ENCODE results near the gene KMT2D. TPM values are rescaled to one million over a fixed set of nuclear protein-coding genes. Genes with fewer than 3 reads are reported as not detected.

Gene KMT2D
- total and polyA plus RNA-seq, 2 of the 8 experiments (the other 6 are each of a cell fraction or from before 2014, with no cell fraction given) = 9.1 to 86.3 TPM

DNA sequence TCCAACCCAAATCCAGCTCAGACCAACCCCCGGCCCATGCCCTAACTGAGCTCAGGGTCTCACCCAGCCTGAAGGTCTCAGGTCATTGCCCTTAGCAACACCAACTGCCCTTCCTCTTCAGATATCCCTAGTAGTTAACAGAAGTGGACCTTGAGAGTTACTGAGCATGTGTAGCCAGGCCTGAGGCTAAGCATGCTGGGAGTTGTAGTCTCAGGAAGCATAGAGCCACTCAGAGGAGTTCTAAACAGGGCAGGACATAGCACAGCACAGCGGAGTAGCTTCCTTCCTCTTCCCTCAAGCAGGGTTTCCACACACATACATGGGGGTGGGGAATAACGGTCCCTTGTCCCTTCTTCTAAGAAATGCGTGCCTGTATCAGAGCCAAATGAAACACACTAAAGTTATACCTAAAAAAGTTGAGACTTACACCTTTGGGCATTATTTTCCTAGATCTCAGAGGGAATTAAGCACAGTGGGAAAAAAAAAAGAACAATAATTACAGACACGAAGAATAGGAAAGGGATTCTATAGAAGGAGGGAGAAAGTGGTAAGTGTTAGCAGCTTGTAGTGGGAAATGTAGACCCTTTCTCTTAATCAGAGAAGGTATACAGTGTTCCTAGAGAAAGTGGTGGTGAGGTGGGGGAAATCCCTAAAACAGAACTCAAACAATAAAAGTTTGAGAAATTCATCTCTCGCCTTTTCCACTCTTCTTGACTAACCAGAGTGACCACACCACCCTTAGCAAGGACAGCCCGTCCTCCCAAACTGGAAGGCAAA is 4.4 kb downstream of the KMT2D start:
- TF ChIP-seq CBX5 (IDR thresholded peaks at IDR 0.05; ENCODE audit: low read depth, low read length) (no peak), GABPA (IDR thresholded peaks at IDR 0.05; ENCODE audit: borderline replicate concordance, insufficient read depth, low read length) (no peak), NRF1 (IDR thresholded peaks at IDR 0.05; ENCODE audit: low read depth, low read length) (peak; percentile 50; the same call in 1 of the 2 replicates), RBBP5 (IDR thresholded peaks at IDR 0.05; ENCODE audit: borderline replicate concordance, low read depth, low read length) (no peak), SRF (IDR thresholded peaks at IDR 0.05; ENCODE audit: low read depth, low read length) (no peak), JUN (IDR thresholded peaks at IDR 0.05; ENCODE audit: low read depth, low read length) (no peak), SIX5 (IDR thresholded peaks at IDR 0.05; ENCODE audit: low read depth, low read length) (peak; percentile 66), SP2 (IDR thresholded peaks at IDR 0.05; ENCODE audit: low read length) (no peak), FOSL1 (IDR thresholded peaks at IDR 0.05; ENCODE audit: insufficient read depth, low read depth, low read length) (no peak), CHD2 (IDR thresholded peaks at IDR 0.05; ENCODE audit: low read length) (no peak), ASH2L (IDR thresholded peaks at IDR 0.05; ENCODE audit: low read length) (no peak), SIRT6 (IDR thresholded peaks at IDR 0.05; ENCODE audit: low read length) (no peak)
- Histone ChIP-seq H4K91ac (replicated peaks; ENCODE audit: insufficient read length, low read length) (no peak overlapping the region), H3K4me3 (ENCODE audit: extremely low read depth in 1 of 4, insufficient read depth in 2 of 4, low read depth in 3 of 4, low read length in 4 of 4) (peak overlapping the region in 1 of 4 experiments; percentile 25; a peak in 3 of 8 replicates), H3K9me3 (ENCODE audit: insufficient read depth in 2 of 2, low read depth in 1 of 2, low read length in 1 of 2) (no peaks in the 10 kb centered on the region), H2BK20ac (ENCODE audit: low read length) (no peak overlapping the region), H3K18ac (ENCODE audit: extremely low read depth, low read length) (no peak overlapping the region), H3K56ac (replicated peaks; ENCODE audit: insufficient read length, low read depth, low read length) (no peak overlapping the region), H3K14ac (ENCODE audit: insufficient read length) (no peak overlapping the region), H3K36me3 (ENCODE audit: control insufficient read depth in 2 of 4, insufficient read depth in 4 of 4, low read length in 3 of 4) (peaks cover 23 to 41% (median 38%) of the 10 kb centered on the region in 4 experiments), H3K4me2 (ENCODE audit: insufficient read depth in 1 of 2, low read depth in 2 of 2, low read length in 2 of 2) (peak overlapping the region; percentile 81 to 98), H2BK15ac (ENCODE audit: low read length) (no peak overlapping the region), H2AK5ac (ENCODE audit: low read depth, low read length) (no peak overlapping the region), H4K8ac (ENCODE audit: extremely low read depth, insufficient read depth, low read length) (no peak overlapping the region; the same call in 1 of the 2 replicates), H3K4ac (replicated peaks; ENCODE audit: insufficient read length, low read depth, low read length) (no peak overlapping the region), H3K79me2 (ENCODE audit: control insufficient read depth in 1 of 2, insufficient read depth in 2 of 2, low read length in 2 of 2) (peaks cover 51 to 68% of the 10 kb centered on the region in 2 experiments), H3K27me3 (replicated peaks in 1 of 4; ENCODE audit: control insufficient read depth in 3 of 4, extremely low read depth in 1 of 4, insufficient read depth in 3 of 4, low read length in 3 of 4) (no peaks in the 10 kb centered on the region), H3K27ac (ENCODE audit: low read depth, low read length) (no peak overlapping the region), H3K23me2 (ENCODE audit: low read depth, low read length) (peaks cover 13% of the 10 kb centered on the region), H4K20me1 (replicated peaks in 1 of 2; ENCODE audit: control insufficient read depth in 1 of 2, insufficient read depth in 2 of 2, low read length in 2 of 2) (peaks cover 42 to 68% of the 10 kb centered on the region in 2 experiments), H2BK120ac (replicated peaks; ENCODE audit: low read depth, low read length) (no peak overlapping the region), H3K9ac (replicated peaks in 1 of 4; ENCODE audit: extremely low read depth in 1 of 4, low read depth in 3 of 4, low read length in 3 of 4) (no peak overlapping the region; a peak in 1 of 7 replicates), H3K23ac (ENCODE audit: insufficient read length) (no peak overlapping the region), H3K4me1 (replicated peaks in 1 of 4; ENCODE audit: control insufficient read depth in 3 of 4, insufficient read depth in 4 of 4, low read length in 3 of 4) (peaks cover 9 to 37% (median 13%) of the 10 kb centered on the region in 4 experiments), H3K79me1 (ENCODE audit: low read depth, low read length) (peaks cover 35% of the 10 kb centered on the region), H2BK12ac (ENCODE audit: low read depth, low read length) (no peak overlapping the region), H2AFZ (ENCODE audit: low read length) (no peak overlapping the region), H4K5ac (ENCODE audit: insufficient read length, low read depth, low read length) (no peak overlapping the region), H2BK5ac (ENCODE audit: low read depth, low read length) (no peak overlapping the region)
- FAIRE-seq = peak; percentile 93
- POLR2A ChIA-PET (ENCODE audit: partially characterized antibody) = interaction anchor here (0.6 to 5.6 kb wide), 14 partner anchors 9 to 209 kb away, joined by 3 to 29 read pairs (median 4); partner anchors contain the start of genes PRKAG1 and TUBA1B
- WGBS, 2 experiments (ENCODE audit: extremely low coverage in 1 of 2, insufficient coverage in 1 of 2, insufficient read length in 1 of 2, insufficient replicate concordance in 2 of 2, low coverage in 1 of 2, low lambda C conversion rate in 2 of 2, missing lambda C conversion rate in 1 of 2) = 65% methylated on average over 7 of the region's 7 CpGs; no CpG with 5 or more reads in 1 of the 2 experiments
- DNase-seq (ENCODE audit: low read depth in 1 of 2, low spot score in 2 of 2) = no peak
- CTCF ChIA-PET (ENCODE audit: partially characterized antibody) = interaction anchor here (0.6 to 3.2 kb wide), 15 partner anchors 8 to 155 kb away, joined by 3 to 35 read pairs (median 4); no protein-coding TSS in a partner anchor

Measured in H1 (cell line).